Measurements from ENCODE around the gene ATF3.
A peak's percentile ranks its signal among the peaks of the same experiment; 100 is the strongest.

The ATF3 gene

DNA sequence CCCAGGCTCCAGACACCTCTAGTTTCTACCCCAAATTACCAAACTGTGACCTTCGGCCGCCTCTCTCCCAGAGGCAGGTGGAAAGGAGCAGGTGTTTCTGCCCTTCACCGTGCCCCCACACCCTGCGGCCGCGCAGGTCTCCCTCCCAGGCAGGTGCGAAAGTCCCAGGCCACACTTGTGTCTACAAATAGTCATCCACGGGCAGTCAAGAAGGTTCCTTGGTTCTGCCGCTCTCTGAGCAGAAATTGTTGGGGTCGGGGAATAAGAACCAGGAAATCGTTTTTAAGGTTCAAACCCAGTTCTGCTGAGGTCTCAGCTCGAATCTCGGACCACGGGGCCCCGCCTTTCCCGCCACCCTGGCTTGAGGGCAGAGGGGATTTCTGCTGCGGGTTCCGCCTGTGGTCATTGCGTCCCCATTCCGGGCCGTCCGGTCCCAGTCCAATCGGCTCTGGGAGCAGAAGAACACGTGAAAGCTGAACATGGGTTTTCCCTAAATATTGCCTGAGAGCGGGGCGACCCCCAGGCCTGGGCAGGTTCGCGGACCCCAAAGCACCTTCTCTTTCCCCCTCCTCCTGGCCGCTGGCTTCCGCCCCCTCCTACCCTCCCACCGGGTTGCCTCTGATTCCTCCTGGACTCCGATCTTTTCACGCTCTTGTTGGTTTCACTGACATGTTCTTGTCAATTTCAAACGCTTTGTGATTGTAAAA is 1.2 kb upstream of the ATF3 start:
- peak overlapping the region; percentile 83; the same call in 1 of the 2 replicates for H3K9ac ChIP-seq (ENCODE audit: low read depth, low read length)
- peaks cover 20% of the 10 kb centered on the region; the same call in 1 of the 2 replicates for H4K20me1 ChIP-seq (ENCODE audit: insufficient read depth, low read length)
- peaks cover 67% of the 10 kb centered on the region for H3K27me3 ChIP-seq (ENCODE audit: insufficient read depth, low read length, poor library complexity)
- TF ChIP-seq, protein P1, sequence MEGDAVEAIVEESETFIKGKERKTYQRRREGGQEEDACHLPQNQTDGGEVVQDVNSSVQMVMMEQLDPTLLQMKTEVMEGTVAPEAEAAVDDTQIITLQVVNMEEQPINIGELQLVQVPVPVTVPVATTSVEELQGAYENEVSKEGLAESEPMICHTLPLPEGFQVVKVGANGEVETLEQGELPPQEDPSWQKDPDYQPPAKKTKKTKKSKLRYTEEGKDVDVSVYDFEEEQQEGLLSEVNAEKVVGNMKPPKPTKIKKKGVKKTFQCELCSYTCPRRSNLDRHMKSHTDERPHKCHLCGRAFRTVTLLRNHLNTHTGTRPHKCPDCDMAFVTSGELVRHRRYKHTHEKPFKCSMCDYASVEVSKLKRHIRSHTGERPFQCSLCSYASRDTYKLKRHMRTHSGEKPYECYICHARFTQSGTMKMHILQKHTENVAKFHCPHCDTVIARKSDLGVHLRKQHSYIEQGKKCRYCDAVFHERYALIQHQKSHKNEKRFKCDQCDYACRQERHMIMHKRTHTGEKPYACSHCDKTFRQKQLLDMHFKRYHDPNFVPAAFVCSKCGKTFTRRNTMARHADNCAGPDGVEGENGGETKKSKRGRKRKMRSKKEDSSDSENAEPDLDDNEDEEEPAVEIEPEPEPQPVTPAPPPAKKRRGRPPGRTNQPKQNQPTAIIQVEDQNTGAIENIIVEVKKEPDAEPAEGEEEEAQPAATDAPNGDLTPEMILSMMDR (IDR thresholded peaks at IDR 0.05; ENCODE audit: borderline replicate concordance, extremely low read depth, low read length, poor library complexity, severe bottlenecking) = no peak
- TF ChIP-seq EZH2 (IDR thresholded peaks at IDR 0.05; ENCODE audit: borderline replicate concordance, low read depth, low read length, severe bottlenecking) = no peak
- ATAC-seq (ENCODE audit: insufficient read depth, low read depth) (no peak), DNase-seq (no peak)
- H3K27ac ChIP-seq (ENCODE audit: low read length) = no peak overlapping the region
- H3K79me2 ChIP-seq (ENCODE audit: insufficient read depth, low read length) = no peaks in the 10 kb centered on the region
- H3K4me2 ChIP-seq (ENCODE audit: insufficient read depth, low read length) = peak overlapping the region; percentile 95
- H3K4me1 ChIP-seq (ENCODE audit: insufficient read depth, low read length) = peaks cover 32% of the 10 kb centered on the region
- no peaks in the 10 kb centered on the region for H3K9me3 ChIP-seq (ENCODE audit: insufficient read depth, low read length, severe bottlenecking)
- no peak overlapping the region for H2AFZ ChIP-seq (ENCODE audit: low read depth, low read length)
- H3K4me3 ChIP-seq (ENCODE audit: low read depth in 1 of 2, low read length in 2 of 2) = 0 out of 4 replicates have a peak overlapping the region, but pooled peaks of 1 of the 2 experiments have one; percentile 79
- H3K36me3 ChIP-seq (ENCODE audit: insufficient read depth, low read length) = no peaks in the 10 kb centered on the region

DNA sequence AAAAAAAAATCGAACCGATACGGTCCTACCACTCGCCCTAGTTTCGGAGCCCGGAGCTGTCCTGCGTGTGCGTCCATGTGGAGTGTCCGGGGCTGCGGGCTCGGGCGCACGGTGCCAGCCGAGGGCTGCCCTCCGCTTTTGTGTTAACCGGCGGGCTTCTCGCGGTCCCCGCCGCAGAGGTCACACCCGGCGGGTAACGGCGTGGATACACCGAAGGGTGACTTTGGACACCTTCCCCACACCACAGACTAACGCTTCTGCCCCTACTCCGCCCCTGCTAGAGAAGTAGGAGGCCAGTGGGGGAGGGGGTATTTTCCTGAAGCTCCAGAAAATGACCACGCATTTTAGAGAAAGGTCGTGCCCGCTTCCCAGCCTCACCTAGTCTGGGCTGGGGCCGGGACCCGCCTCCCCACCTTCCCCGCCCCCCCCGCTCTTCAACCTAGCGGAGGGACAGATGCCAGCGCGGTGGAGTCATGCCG is 609 bp upstream of the ATF3 start:
- Histone ChIP-seq H2AFZ (ENCODE audit: low read depth, low read length) (peak overlapping the region; percentile 94), H3K4me3 (ENCODE audit: low read depth in 1 of 2, low read length in 2 of 2) (peak overlapping the region; percentile 75 to 79; a peak in 3 of 4 replicates), H4K20me1 (ENCODE audit: insufficient read depth, low read length) (peaks cover 20% of the 10 kb centered on the region; the same call in 1 of the 2 replicates), H3K36me3 (ENCODE audit: insufficient read depth, low read length) (no peaks in the 10 kb centered on the region), H3K27me3 (ENCODE audit: insufficient read depth, low read length, poor library complexity) (peaks cover 63% of the 10 kb centered on the region), H3K4me2 (ENCODE audit: insufficient read depth, low read length) (peak overlapping the region; percentile 95), H3K27ac (ENCODE audit: low read length) (0 out of 2 replicates have a peak overlapping the region, but pooled peaks have one; percentile 37), H3K9me3 (ENCODE audit: insufficient read depth, low read length, severe bottlenecking) (no peaks in the 10 kb centered on the region), H3K9ac (ENCODE audit: low read depth, low read length) (peak overlapping the region; percentile 83; the same call in 1 of the 2 replicates), H3K4me1 (ENCODE audit: insufficient read depth, low read length) (peaks cover 32% of the 10 kb centered on the region), H3K79me2 (ENCODE audit: insufficient read depth, low read length) (no peaks in the 10 kb centered on the region)
- ATAC-seq (ENCODE audit: insufficient read depth, low read depth) = no peak
- DNase-seq = no peak
- TF ChIP-seq, protein P1 (IDR thresholded peaks at IDR 0.05; ENCODE audit: borderline replicate concordance, extremely low read depth, low read length, poor library complexity, severe bottlenecking) = no peak
- TF ChIP-seq EZH2 (IDR thresholded peaks at IDR 0.05; ENCODE audit: borderline replicate concordance, low read depth, low read length, severe bottlenecking) = peak; percentile 74

DNA sequence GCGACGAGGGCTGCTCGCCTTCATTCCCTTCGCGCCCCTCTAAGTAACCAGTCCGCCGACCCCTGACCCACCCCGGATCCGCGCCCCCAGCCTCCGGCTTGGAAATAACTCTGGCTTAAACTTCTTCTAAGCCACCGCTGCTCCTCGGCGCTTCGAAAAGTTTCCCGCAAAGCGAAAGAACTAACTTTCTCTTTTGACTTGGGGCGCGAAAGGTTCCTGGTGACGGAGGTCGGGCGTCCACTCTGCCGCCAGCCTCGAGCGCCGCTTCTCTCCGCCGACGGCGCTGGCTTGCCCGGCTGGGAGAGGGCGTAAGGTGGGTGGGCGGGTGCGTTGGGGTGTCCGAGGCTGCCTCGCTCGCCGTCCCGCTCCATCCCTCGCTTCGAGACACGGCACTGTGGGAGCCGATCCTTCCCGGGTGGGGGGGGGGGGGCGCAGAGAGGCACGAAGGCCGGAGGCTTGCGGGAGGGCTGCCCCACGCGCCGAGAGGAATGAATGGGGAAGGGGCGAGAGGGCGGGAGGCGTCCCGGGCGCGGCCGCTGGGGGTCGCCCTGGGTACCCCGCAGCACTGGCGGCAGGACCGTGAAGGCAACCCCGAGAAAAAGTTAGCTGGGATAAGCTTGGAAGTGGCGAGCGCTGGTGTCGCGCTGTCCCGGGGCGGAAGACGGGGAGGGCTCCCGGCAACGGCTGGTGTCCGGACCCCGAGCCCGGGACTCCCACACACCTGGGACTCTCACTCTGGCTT is 569 bp downstream of the ATF3 start:
- peaks cover 56% of the 10 kb centered on the region for H3K27me3 ChIP-seq (ENCODE audit: insufficient read depth, low read length, poor library complexity)
- no peaks in the 10 kb centered on the region for H3K36me3 ChIP-seq (ENCODE audit: insufficient read depth, low read length)
- no peaks in the 10 kb centered on the region for H3K79me2 ChIP-seq (ENCODE audit: insufficient read depth, low read length)

More for the DNA sequence above, 569 bp downstream of the ATF3 start:
- Histone ChIP-seq H4K20me1 (ENCODE audit: insufficient read depth, low read length) (peaks cover 20% of the 10 kb centered on the region; the same call in 1 of the 2 replicates), H2AFZ (ENCODE audit: low read depth, low read length) (peak overlapping the region; percentile 94), H3K4me1 (ENCODE audit: insufficient read depth, low read length) (peaks cover 32% of the 10 kb centered on the region), H3K27ac (ENCODE audit: low read length) (peak overlapping the region; percentile 68), H3K9me3 (ENCODE audit: insufficient read depth, low read length, severe bottlenecking) (no peaks in the 10 kb centered on the region), H3K9ac (ENCODE audit: low read depth, low read length) (peak overlapping the region; percentile 83), H3K4me3 (ENCODE audit: low read depth in 1 of 2, low read length in 2 of 2) (peak overlapping the region; percentile 75 to 79), H3K4me2 (ENCODE audit: insufficient read depth, low read length) (peak overlapping the region; percentile 95)
- DNase-seq = peak; percentile 66
- ATAC-seq (ENCODE audit: insufficient read depth, low read depth) = peak; percentile 44
- TF ChIP-seq, protein P1 (IDR thresholded peaks at IDR 0.05; ENCODE audit: borderline replicate concordance, extremely low read depth, low read length, poor library complexity, severe bottlenecking) = peak; percentile 68
- TF ChIP-seq EZH2 (IDR thresholded peaks at IDR 0.05; ENCODE audit: borderline replicate concordance, low read depth, low read length, severe bottlenecking) = no peak
